Osteocyte (in vitro differentiated cells): Measurements from ENCODE around the gene GMCL2. TPM values are rescaled to one million over a fixed set of nuclear protein-coding genes. Genes with fewer than 3 reads are reported as not detected.

Source experiments
- DNase-seq: peaks from one replicate; pipeline ENCODE4 v3.0.0; 2021; ENCODE audit warnings: mixed read lengths; ENCODE audit not compliant: unreplicated experiment; ENCODE audit errors: extremely low spot score
- H3K27ac Mint-ChIP-seq: one replicate; pipeline ENCODE4 v1.8.0; 2021; ENCODE audit warnings: mild to moderate bottlenecking, mixed read lengths; ENCODE audit not compliant: unreplicated experiment
- H3K27me3 Mint-ChIP-seq: one replicate; pipeline ENCODE4 v1.8.0; 2021; ENCODE audit warnings: mixed read lengths; ENCODE audit not compliant: unreplicated experiment
- H3K36me3 Mint-ChIP-seq: one replicate; pipeline ENCODE4 v1.8.0; 2021; ENCODE audit warnings: mixed read lengths; ENCODE audit not compliant: unreplicated experiment
- H3K4me1 Mint-ChIP-seq: one replicate; pipeline ENCODE4 v1.8.0; 2021; ENCODE audit warnings: mixed read lengths; ENCODE audit not compliant: unreplicated experiment
- H3K4me3 Mint-ChIP-seq: one replicate; pipeline ENCODE4 v1.8.0; 2021; ENCODE audit warnings: mild to moderate bottlenecking, moderate library complexity, mixed read lengths; ENCODE audit not compliant: unreplicated experiment
- H3K9me3 Mint-ChIP-seq: one replicate; pipeline ENCODE4 v1.8.0; 2021; ENCODE audit warnings: mixed read lengths; ENCODE audit not compliant: unreplicated experiment
- total RNA-seq: library from RNA; stranded (reverse); gene quantifications from 2 replicates; pipeline ENCODE4 v1.2.1, GENCODE V29; 2021
- TF ChIP-seq, protein P1 (sequence below): fragments of 200-600 bp; sonication (generic); IDR thresholded peaks from 2 replicates; pipeline ENCODE4 v1.5.0; 2021; ENCODE audit warnings: antibody characterized with exemption, mild to moderate bottlenecking, moderate library complexity

The GMCL2 gene
- total RNA-seq, 1 donor from 2014 or later = not detected

- Mint-ChIP-seq H3K36me3 (peaks cover 39% of the 10 kb centered on the region), H3K9me3 (no peaks in the 10 kb centered on the region)
These were observed 25.9 kb upstream of the GMCL2 start for GRCh38 chr5:178213003-178213461.

GRCh38 chr5:178212241-178213002 is 25.3 kb upstream of the GMCL2 start:
- Mint-ChIP-seq H3K4me3 (no peak overlapping the region), H3K4me1 (peaks cover 6% of the 10 kb centered on the region), H3K27me3 (no peaks in the 10 kb centered on the region), H3K27ac (no peak overlapping the region), H3K9me3 (no peaks in the 10 kb centered on the region), H3K36me3 (peaks cover 44% of the 10 kb centered on the region)
- TF ChIP-seq, protein P1, sequence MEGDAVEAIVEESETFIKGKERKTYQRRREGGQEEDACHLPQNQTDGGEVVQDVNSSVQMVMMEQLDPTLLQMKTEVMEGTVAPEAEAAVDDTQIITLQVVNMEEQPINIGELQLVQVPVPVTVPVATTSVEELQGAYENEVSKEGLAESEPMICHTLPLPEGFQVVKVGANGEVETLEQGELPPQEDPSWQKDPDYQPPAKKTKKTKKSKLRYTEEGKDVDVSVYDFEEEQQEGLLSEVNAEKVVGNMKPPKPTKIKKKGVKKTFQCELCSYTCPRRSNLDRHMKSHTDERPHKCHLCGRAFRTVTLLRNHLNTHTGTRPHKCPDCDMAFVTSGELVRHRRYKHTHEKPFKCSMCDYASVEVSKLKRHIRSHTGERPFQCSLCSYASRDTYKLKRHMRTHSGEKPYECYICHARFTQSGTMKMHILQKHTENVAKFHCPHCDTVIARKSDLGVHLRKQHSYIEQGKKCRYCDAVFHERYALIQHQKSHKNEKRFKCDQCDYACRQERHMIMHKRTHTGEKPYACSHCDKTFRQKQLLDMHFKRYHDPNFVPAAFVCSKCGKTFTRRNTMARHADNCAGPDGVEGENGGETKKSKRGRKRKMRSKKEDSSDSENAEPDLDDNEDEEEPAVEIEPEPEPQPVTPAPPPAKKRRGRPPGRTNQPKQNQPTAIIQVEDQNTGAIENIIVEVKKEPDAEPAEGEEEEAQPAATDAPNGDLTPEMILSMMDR = no peak
- no peak for DNase-seq

More at GRCh38 chr5:178213003-178213461, 25.9 kb upstream of the GMCL2 start:
- Mint-ChIP-seq H3K27me3 (no peaks in the 10 kb centered on the region), H3K27ac (no peak overlapping the region), H3K4me3 (no peak overlapping the region), H3K4me1 (peaks cover 2% of the 10 kb centered on the region)
- no peak for DNase-seq
- TF ChIP-seq, protein P1 = no peak

GRCh38 chr5:178211095-178212048 is 24.2 kb upstream of the GMCL2 start:
- TF ChIP-seq, protein P1 = no peak
- no peak overlapping the region for H3K27ac Mint-ChIP-seq
- H3K4me3 Mint-ChIP-seq = no peak overlapping the region
- H3K36me3 Mint-ChIP-seq = peaks cover 49% of the 10 kb centered on the region
- peaks cover 15% of the 10 kb centered on the region for H3K4me1 Mint-ChIP-seq
- no peak for DNase-seq
- no peaks in the 10 kb centered on the region for H3K27me3 Mint-ChIP-seq
- H3K9me3 Mint-ChIP-seq = no peaks in the 10 kb centered on the region

GRCh38 chr5:178210686-178211085 is 23.5 kb upstream of the GMCL2 start:
- peaks cover 52% of the 10 kb centered on the region for H3K36me3 Mint-ChIP-seq
- TF ChIP-seq, protein P1 = no peak
- no peaks in the 10 kb centered on the region for H3K27me3 Mint-ChIP-seq
- H3K27ac Mint-ChIP-seq = no peak overlapping the region
- H3K4me3 Mint-ChIP-seq = no peak overlapping the region
- H3K9me3 Mint-ChIP-seq = no peaks in the 10 kb centered on the region
- peaks cover 22% of the 10 kb centered on the region for H3K4me1 Mint-ChIP-seq
- DNase-seq = no peak
